MM.1S (cell line): ENCODE results near the gene CFAP61.
A peak's percentile ranks its signal among the peaks of the same experiment; 100 is the strongest.
"Not testable (repeated sequence)": the region's sequence is repeated elsewhere in the genome, so short reads cannot be mapped to it uniquely, and the experiment has no call there.

Experiments used
- DNase-seq: peaks from one replicate; pipeline ENCODE4 v3.0.0-alpha.2; 2015
- H2AFZ ChIP-seq: fragments of 300-600 bp; sonication (generic); 2 replicates; pipeline ENCODE4 v1.6.0; 2016; ENCODE audit warnings: antibody characterized with exemption, low read length
- H3F3A ChIP-seq: fragments of 300-600 bp; sonication (generic); 2 replicates; pipeline ENCODE4 v1.6.1; 2016; ENCODE audit warnings: mild to moderate bottlenecking, antibody characterized with exemption, low read length, moderate library complexity, mixed read lengths; ENCODE audit not compliant: insufficient read depth
- H3K27ac ChIP-seq: fragments of 300-600 bp; sonication (generic); 2 replicates; pipeline ENCODE4 v1.5.1; 2016; ENCODE audit warnings: mild to moderate bottlenecking, low read length
- H3K27me3 ChIP-seq: fragments of 300-600 bp; sonication (generic); replicated peaks from 2 replicates; pipeline ENCODE4 v1.6.0; 2016; ENCODE audit warnings: low read length; ENCODE audit not compliant: insufficient read depth
- H3K36me3 ChIP-seq: fragments of 300-600 bp; sonication (generic); replicated peaks from 2 replicates; pipeline ENCODE4 v1.6.1; 2016; ENCODE audit warnings: mild to moderate bottlenecking, low read length, mixed read lengths; ENCODE audit not compliant: insufficient read depth
- H3K4me1 ChIP-seq: fragments of 300-600 bp; sonication (generic); 2 replicates; pipeline ENCODE4 v1.6.1; 2016; ENCODE audit warnings: low read length, mixed read lengths
- H3K4me2 ChIP-seq: fragments of 300-600 bp; sonication (generic); 2 replicates; pipeline ENCODE4 v1.6.0; 2016; ENCODE audit warnings: low read depth, low read length
- H3K4me3 ChIP-seq: fragments of 300-600 bp; sonication (generic); 2 replicates; pipeline ENCODE4 v1.5.1; 2016; ENCODE audit warnings: low read length, mixed read lengths
- H3K79me2 ChIP-seq: fragments of 300-600 bp; sonication (generic); 2 replicates; pipeline ENCODE4 v1.6.1; 2016; ENCODE audit warnings: mixed run types, low read length, mixed read lengths
- H3K9ac ChIP-seq: fragments of 300-600 bp; sonication (generic); 2 replicates; pipeline ENCODE4 v1.6.1; 2016; ENCODE audit warnings: low read length, mixed read lengths
- H3K9me2 ChIP-seq: fragments of 300-600 bp; sonication (generic); replicated peaks from 2 replicates; pipeline ENCODE4 v1.6.1; 2016; ENCODE audit warnings: mild to moderate bottlenecking, low read length, mixed read lengths; ENCODE audit not compliant: insufficient read depth
- H3K9me3 ChIP-seq: fragments of 300-600 bp; sonication (generic); replicated peaks from 2 replicates; pipeline ENCODE4 v1.6.1; 2016; ENCODE audit warnings: mild to moderate bottlenecking, low read length, mixed read lengths; ENCODE audit not compliant: insufficient read depth
- H4K20me1 ChIP-seq: fragments of 300-600 bp; sonication (generic); 2 replicates; pipeline ENCODE4 v1.6.1; 2016; ENCODE audit warnings: mild to moderate bottlenecking, low read length, moderate library complexity, mixed read lengths; ENCODE audit not compliant: insufficient read depth
- EZH2 ChIP-seq: fragments of 300-600 bp; sonication (generic); optimal IDR thresholded peaks from 2 replicates; pipeline ENCODE3; 2017; ENCODE audit warnings: low read depth, mild to moderate bottlenecking, antibody characterized with exemption, low read length, mixed read lengths
- EZH2phosphoT487 ChIP-seq: fragments of 300-600 bp; sonication (generic); IDR thresholded peaks from 2 replicates; pipeline ENCODE4 v1.6.1; 2018; ENCODE audit warnings: antibody characterized with exemption, low read length
- TF ChIP-seq, protein P1 (sequence below): fragments of 300-600 bp; sonication (generic); IDR thresholded peaks from 2 replicates; pipeline ENCODE4 v1.5.1; 2016; ENCODE audit warnings: antibody characterized with exemption, low read length, mixed read lengths

Gene CFAP61, protein sequence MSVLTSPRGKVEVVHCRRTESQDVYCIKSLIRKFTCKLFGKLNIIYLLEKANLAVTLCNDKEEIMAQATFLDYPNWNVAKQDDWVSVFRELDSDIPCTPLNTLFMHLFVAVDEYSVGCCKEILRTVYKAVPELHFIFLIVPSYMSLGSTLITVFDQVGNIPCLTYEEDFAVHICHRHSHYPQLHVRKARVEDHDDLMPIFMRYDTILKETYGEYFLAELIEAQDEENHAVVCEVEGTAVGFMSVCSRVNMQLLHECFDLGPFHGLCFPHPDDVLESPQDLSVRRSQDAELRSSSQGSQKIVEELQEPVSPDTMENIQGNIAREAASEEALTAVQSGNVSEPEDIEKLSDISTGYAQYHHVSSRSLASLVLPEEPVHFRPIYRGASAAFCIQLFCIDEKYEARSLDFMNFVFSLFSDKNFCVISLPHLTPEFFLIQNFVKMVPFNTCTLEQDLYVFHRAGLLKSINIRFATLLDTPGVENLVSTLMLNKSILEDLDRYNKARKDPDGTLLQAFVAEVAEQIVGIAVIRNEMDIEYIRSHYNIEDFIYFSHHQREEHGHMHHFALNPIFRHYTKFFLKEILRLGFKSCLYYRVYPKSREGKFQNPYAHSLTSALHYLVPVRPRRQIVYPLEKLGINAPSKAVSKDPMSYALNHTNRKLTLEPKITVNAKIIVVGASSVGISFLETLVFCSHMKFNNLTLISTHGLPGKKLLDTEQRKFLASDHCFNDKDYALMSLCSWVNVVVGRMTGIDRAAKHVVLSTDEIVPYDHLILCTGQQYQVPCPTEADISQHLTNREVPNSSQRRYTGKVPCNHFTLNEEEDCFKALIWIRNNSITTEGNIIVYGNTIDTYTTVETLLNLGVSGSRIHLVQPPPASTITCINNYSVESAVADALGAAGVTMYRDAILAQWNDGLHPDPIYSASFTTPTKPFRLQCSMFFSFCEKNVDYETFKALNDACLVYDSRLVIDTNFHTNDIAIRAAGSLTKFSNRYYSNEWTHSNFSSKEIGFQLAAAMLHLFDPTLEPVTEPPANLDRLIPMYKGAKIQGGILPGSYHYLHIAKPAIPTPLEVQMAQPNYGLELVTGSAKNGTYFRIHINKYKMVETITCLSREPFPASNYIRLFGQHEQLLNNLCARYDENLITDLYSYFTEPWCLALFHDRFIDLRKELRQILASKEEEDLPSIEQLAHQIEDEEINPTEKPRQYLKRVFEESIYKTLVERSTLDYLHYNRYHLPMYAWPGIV

DNA sequence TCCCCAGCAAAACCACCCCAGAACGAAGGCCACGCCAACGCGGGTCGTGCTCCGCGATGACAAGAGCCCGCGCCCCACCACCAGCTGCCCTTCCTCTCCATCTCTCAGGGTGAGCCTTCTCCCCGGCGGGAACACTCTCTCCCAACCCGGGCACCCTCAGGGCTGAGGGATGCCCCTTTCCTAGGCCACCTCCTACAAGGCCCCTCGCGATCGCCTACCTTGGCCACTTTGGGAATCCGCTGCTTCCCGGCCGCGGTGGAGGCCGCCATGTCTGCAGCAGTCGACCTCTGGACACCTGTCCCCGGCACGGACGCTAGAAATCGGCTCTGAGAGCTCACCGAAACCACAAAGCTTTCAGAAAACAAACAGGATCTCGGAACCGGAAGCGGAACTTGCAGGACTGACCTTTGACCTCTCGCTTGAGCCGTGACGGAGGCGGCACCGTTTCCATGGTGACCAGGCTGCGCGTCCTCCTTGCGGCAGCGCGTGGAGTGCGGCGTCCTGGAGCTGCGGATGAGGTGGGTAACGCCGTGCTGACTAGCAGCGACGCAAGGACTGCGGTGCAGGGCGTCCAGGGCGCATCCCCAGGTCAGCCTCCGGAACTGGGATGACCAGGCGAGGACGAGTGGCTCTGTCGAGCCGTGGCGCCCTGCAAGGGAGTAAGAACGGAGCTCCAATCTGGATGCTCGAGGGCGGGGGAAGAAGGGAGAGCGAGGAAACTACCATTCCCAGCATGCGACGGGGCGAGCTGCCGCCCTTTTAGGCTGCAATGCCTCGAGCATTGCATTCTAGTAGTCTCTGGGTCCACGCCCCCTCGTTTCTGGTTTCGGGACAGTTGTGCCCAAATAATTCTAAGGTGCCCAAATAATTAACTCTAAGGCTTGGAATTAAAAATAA lies at the start of gene CFAP61, which contains the start of gene CRNKL1:
TSS of gene CFAP61 (plus strand) at position 459 of the 897 bp plus-strand sequence. CDS start 4,122 bp downstream, outside the sequence.
TSS of gene CRNKL1 (minus strand) at position 393 of the 897 bp plus-strand sequence. CDS start at position 269, 124 bp downstream.
- Histone ChIP-seq H2AFZ (peak within 1 kb of the TSS; percentile 78), H3K36me3 (peaks cover 20% of the 10 kb centered on the region; the same call in 1 of the 2 replicates), H3K4me3 (peak within 1 kb of the TSS; percentile 93), H3K4me2 (peak within 1 kb of the TSS; percentile 80), H3K9ac (peak within 1 kb of the TSS; percentile 93), H3K79me2 (peaks cover 30% of the 10 kb centered on the region), H3K27ac (peak within 1 kb of the TSS; percentile 92), H3K27me3 (no peaks in the 10 kb centered on the region), H3K9me3 (no peaks in the 10 kb centered on the region), H3F3A (0 out of 2 replicates have a peak, but pooled peaks cover 4% of the 10 kb centered on the region), H3K4me1 (peaks cover 17% of the 10 kb centered on the region; the same call in 1 of the 2 replicates), H4K20me1 (no peaks in the 10 kb centered on the region), H3K9me2 (no peaks in the 10 kb centered on the region)
- no peak for TF ChIP-seq EZH2phosphoT487
- TF ChIP-seq EZH2 = no peak
- TF ChIP-seq, protein P1, sequence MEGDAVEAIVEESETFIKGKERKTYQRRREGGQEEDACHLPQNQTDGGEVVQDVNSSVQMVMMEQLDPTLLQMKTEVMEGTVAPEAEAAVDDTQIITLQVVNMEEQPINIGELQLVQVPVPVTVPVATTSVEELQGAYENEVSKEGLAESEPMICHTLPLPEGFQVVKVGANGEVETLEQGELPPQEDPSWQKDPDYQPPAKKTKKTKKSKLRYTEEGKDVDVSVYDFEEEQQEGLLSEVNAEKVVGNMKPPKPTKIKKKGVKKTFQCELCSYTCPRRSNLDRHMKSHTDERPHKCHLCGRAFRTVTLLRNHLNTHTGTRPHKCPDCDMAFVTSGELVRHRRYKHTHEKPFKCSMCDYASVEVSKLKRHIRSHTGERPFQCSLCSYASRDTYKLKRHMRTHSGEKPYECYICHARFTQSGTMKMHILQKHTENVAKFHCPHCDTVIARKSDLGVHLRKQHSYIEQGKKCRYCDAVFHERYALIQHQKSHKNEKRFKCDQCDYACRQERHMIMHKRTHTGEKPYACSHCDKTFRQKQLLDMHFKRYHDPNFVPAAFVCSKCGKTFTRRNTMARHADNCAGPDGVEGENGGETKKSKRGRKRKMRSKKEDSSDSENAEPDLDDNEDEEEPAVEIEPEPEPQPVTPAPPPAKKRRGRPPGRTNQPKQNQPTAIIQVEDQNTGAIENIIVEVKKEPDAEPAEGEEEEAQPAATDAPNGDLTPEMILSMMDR = no peak
- peak; percentile 100 for DNase-seq

DNA sequence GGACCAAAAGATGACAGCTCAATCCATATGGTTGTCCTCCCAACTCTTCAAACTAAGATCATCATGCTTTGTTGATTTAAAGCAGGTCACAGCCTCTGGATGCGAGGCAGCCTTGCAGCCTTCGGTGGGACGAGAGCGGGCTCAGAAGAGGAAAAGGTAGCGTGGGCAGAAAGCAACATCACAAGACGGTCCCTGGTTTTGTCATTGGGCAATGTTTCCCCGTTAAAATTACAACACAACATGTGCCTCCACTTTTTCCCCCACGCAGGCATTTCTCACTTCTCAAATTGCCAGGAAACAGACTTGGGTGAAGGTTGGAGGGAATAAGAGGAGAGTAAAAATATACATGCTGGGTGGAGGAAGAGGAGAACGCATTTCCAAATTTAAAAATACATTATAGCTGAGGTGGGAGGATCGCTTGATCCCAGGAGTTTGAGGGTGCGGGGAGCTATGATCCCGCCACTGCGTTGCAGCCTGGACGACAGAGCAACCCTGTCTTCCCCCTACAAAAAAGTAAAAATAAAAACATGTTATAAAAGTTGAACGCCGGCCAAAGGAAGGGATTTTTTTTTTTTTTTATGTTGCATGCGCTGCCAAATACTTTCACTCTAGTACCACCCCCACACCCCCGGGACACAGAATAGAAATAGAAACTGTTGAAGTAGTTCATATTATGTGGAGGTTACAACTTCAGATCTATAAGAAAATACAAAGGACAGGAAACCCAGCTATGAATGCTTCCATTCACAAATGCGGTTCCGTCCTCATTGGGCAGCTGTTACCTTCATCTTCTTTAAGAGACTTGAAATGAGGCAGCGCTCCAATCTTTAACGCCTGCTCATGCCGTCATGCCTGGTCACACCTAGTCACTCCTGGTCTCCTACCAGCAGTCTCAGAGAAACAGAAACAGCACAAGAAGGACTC lies 49.0 kb upstream of the CFAP61 start:
- Histone ChIP-seq H3K9ac (no peak overlapping the region), H2AFZ (peak overlapping the region; percentile 55), H3K36me3 (no peaks in the 10 kb centered on the region), H3K9me2 (no peaks in the 10 kb centered on the region), H3K9me3 (no peaks in the 10 kb centered on the region), H3K27ac (no peak overlapping the region), H3K27me3 (peaks cover 6% of the 10 kb centered on the region; the same call in 1 of the 2 replicates), H3K79me2 (no peaks in the 10 kb centered on the region), H3K4me1 (0 out of 2 replicates have a peak, but pooled peaks cover 4% of the 10 kb centered on the region), H3F3A (no peaks in the 10 kb centered on the region), H4K20me1 (no peaks in the 10 kb centered on the region), H3K4me3 (peak overlapping the region; percentile 46), H3K4me2 (peak overlapping the region; percentile 78)
- peak; percentile 62 for DNase-seq
- TF ChIP-seq, protein P1 = no peak
- TF ChIP-seq EZH2phosphoT487 (no peak), EZH2 (no peak)

DNA sequence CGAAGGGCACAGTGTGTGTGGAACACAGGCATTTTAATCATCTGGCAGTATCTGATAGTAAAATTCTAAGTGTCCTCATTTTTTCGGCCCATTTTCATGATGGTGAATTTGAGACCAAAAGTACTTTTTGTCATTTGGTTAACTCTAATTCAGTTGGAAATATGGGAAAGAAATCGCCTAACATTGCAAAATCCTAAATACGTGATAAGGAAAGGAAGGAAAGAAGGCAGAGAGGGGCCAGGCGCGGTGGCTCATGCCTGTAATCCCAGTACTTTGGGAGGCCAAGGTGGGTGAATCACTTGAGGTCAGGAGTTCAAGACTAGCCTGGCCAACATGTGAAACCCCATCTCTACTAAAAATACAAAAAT lies 48.4 kb upstream of the CFAP61 start:
- H3K9ac ChIP-seq, H3K36me3 ChIP-seq, H3K4me1 ChIP-seq, H3K9me3 ChIP-seq, DNase-seq, H3F3A ChIP-seq, H4K20me1 ChIP-seq, H3K9me2 ChIP-seq, H3K27ac ChIP-seq, H3K27me3 ChIP-seq, H3K79me2 ChIP-seq: not testable (repeated sequence)
- Histone ChIP-seq H3K4me3 (peak overlapping the region; percentile 46), H3K4me2 (peak overlapping the region; percentile 78), H2AFZ (peak overlapping the region; percentile 55)
